GM13977 (cell line): ENCODE data around the gene LRP5.

Source experiments
- DNase-seq: peaks from one replicate; pipeline ENCODE4 v3.0.0; 2012; ENCODE audit warnings: low spot score
- CTCF ChIP-seq: IDR thresholded peaks from 2 replicates; pipeline ENCODE4 v1.5.1; 2012; ENCODE audit warnings: mild to moderate bottlenecking, control low read depth; ENCODE audit not compliant: insufficient read depth; ENCODE audit errors: extremely low read depth, missing control alignments
- in situ Hi-C: fragments of 300-500 bp; cut with MboI; formaldehyde crosslinking; loops from one replicate; pipeline ENCODE4 v1.12.0; 2022; ENCODE audit warnings: low sequenced_read_pairs, low pct_unique_long_range_greater_than_20kb, mixed read lengths, inconsistent platforms; ENCODE audit not compliant: unreplicated experiment

Gene LRP5

GRCh38 chr11:68314203-68315170 lies 2.1 kb downstream of the LRP5 start:
- DNase-seq, result no peak
- in situ Hi-C loops, result no loop called here
- no peak for TF ChIP-seq CTCF

- no peak for DNase-seq
- in situ Hi-C loops, result no loop called here
- TF ChIP-seq CTCF, result no peak
Observed at GRCh38 chr11:68315171-68315920, 3.0 kb downstream of the LRP5 start.

- in situ Hi-C loops, result no loop called here
- no peak for DNase-seq
- TF ChIP-seq CTCF, result no peak
Observed at GRCh38 chr11:68317147-68317785, 4.9 kb downstream of the LRP5 start.

- DNase-seq, result no peak
- no peak for TF ChIP-seq CTCF
- in situ Hi-C loops, result no loop called here
Observed at GRCh38 chr11:68321293-68322051, 9.1 kb downstream of the LRP5 start.

- no peak for TF ChIP-seq CTCF
- no peak for DNase-seq
- in situ Hi-C loops, result no loop called here
Observed at GRCh38 chr11:68322052-68322430, 9.7 kb downstream of the LRP5 start.

GRCh38 chr11:68324241-68324640 lies 11.8 kb downstream of the LRP5 start:
- DNase-seq, result no peak
- no peak for TF ChIP-seq CTCF
- in situ Hi-C loops, result no loop called here
